GM19372 (cell line): ENCODE measurements around the gene TRIM44.
A peak's percentile ranks its signal among the peaks of the same experiment; 100 is the strongest.
"Not testable (repeated sequence)": the region's sequence is repeated elsewhere in the genome, so short reads cannot be mapped to it uniquely, and the experiment has no call there.

Source experiments
- ATAC-seq: cut with Tn5 transposase; IDR thresholded peaks from one replicate; pipeline ENCODE4 v1.9.1; 2021; ENCODE audit warnings: mild to moderate bottlenecking, low read depth, moderate library complexity; ENCODE audit not compliant: unreplicated experiment

The TRIM44 gene

DNA sequence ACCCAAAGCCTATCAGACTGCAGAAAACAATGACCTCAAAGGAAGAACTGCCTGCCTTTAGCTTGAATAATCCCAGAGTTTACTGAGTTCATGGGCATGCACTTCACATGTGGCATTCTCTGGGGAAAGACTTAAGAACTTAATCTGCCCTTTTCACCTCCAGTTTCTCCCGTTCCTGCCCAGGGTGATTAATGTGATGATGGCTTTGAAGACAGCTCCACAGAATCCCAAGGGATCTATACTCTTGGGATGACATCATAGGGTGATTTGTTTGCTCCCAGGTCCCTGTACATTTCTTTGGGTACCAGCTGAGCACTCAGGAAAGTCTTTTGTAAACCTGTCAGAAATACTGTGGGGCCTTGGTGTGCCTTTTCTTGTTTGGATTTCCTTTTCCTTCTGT is 30.3 kb upstream of the TRIM44 start:
- no peak for ATAC-seq

DNA sequence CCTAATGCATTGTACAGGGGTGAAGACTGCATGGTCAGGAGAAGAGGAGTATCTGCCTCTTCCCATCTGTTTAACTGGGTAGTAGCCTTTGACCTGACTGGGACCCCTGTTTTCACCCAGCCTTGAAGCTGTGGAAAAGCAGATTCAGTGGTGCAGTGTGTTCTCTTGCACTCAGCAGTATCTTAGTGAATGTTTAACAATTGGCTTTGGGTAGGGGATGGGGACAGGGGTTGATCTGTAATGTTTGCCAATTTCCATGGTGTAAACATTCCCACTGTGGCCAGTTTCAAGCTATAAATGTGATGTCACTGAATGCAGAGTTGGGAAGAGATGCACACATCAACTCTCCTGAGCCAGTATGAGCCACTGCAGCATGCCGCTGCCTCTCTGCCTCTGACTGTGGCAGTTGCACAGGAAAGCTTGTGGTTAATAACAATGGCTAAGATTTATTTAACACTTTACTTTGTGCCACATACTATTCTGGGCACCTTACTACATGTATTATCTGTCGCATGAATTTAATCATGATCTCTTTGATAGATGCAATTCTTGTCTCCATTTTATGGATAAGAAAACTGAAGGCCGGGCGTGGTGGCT is 28.6 kb upstream of the TRIM44 start:
- no peak for ATAC-seq

DNA sequence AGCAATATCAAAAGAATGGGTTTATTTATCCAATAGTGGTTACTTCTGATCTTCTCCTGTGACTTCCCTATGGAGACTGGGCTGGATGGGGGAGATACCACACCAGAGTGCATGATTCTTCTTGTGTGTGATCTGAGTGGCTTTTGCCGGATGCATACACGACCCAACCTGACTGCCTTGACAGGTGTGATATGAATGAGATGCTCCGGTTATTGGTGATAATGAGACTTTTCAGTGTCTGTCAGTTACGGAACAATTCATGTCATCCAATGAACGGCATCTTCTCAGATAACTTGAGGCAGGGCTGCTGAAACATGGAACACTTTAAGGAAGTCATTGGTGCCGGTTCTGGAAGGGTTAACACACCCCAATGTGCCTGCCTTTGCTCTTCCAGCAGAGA is 26.6 kb upstream of the TRIM44 start:
- ATAC-seq: no peak

DNA sequence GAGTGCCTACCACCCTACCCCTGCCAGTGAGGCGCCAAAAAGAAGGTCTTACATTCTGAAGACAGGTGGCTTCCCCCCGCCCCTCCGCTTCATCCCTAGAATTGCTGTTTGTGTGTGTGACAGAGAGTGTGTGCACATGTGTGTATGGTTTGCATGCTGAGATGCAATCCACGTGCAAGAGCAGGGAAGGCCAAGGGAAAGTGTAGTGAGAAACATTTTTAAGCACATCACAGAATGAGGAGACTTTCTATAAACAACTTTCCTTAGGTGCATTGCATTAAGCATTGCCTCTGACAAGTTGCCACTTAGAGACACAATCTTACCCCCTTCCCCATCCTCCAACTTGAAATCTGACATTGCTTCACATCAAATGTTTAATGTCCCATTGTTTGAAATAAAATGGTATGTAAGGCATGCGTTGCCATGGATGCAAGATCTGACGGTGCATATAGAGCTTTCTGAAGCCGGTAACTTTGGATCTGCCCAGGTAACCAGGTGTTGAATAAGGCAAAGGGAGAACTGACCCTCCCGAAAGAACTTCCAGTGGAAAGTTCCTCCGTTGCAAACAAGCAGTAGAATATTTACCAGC is 22.9 kb upstream of the TRIM44 start:
- ATAC-seq: no peak

DNA sequence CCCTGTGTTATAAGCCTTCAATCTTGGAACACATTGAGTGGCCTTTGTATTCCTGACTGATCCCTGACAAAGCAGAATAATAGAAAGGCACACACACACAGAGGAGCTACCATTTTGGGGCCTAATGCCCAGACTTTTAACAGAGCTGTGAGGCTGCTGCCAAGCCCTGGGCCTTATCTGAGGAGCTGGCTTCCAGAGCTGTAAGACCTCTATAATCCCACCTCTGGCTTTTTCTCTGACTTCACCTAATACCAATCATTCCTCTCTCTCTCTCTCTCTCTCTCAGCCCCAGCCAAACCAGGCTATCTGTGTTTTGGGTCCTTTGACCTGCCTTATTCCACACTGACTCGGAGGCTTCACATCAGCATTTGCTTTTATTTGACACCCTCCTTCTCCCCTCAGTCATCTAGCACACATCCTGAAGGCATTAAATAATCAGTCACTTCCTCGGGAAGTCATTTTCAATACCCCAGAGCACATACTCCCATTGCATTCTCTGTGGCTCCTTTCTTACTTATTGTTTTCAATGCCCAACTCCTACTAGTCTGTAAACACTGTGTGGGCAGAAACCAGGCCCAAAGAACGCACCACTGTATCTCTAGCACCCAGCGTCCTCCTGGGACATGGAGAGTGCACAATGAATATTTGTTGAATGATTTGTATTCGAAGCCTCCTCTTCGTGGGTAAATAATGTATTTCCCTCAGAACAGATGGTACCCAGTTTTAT is 21.2 kb upstream of the TRIM44 start:
- ATAC-seq: no peak

DNA sequence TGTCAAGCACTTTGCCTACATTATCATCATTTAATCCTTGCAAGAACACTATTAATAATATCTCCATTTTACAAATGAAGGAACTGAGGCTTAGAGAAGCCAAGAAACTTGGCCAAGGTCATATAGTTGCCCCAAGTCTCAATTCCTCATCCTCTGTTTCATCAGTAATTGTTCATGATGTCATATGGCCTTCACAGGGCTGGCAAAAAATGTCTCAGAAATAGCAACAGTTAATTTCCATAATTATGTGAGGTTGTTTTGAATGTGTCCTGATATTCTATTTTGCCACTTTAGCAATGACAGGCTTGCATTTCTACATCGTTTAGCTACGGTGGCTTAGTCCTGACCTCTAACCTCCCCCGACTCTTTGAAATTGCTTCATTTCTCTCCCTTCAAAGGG is 20.6 kb upstream of the TRIM44 start:
- no peak for ATAC-seq

DNA sequence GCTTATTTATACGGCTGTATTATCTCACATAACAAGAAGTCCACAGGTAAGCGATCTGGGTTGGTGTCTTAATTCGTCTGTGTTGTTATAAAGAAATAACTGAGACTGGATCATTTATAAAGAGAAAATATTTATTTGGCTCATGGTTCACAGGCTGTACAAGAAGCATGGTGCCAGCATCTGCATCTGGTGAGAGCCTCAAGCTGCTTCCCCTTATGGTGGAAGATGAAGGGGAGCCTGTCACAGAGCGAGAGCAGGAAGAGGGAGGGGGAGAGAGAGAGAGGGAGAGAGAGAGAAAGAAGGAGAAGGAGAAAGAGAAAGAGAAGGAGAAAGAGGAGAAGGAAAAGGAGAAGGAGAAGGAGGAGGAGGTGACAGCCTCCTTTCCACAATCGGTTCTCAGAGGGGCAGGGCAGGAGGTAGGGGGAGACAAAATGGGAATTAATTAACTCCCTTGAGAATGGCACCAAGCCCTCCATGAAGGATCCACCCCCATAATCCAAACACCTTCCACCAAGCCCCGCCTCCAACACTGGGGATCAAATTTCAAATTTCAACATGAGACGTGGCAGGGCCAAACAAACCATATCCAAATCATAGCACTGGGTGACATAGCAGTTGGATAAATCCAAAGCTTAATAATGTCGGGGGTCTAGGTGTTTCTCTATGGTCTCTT is 15.0 kb upstream of the TRIM44 start:
- no peak for ATAC-seq

DNA sequence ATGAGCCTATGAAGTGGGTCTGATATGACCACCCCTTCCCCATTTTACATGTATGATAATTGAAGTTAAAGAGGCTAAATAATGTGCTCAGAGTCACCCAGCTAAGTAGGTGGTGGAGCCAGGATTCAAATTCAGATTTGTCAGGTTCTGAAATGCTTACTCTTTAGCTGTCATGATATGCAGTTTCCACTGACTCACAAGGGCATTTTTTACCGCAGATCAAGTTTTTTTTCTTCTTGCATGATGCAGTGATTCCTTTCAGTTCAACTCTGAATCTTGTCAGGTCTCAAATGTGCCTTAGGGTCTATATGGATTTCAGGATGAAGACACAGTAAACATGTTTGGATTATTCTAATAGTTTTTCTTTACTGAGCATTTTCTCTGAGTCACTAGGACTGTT is 12.6 kb upstream of the TRIM44 start:
- ATAC-seq: no peak

DNA sequence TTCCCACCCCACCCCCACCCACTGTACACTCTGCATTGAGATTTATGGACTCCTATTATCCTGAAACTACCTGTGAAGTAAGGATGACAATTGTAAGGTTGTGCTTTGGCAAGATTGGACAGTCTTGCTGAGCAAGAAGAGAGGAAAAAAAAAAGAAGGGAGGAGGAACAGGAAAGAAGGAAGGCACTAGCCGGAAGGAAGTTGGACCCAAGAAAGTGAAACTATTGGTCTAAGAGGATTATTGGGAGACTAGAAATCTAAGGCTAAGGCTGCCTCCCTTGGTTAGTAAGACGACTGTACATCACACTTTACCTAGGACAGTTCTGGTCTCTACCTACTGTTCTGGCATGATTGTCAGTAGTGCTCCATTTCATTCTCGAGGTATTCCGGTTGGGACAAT is 12.1 kb upstream of the TRIM44 start:
- ATAC-seq: no peak

DNA sequence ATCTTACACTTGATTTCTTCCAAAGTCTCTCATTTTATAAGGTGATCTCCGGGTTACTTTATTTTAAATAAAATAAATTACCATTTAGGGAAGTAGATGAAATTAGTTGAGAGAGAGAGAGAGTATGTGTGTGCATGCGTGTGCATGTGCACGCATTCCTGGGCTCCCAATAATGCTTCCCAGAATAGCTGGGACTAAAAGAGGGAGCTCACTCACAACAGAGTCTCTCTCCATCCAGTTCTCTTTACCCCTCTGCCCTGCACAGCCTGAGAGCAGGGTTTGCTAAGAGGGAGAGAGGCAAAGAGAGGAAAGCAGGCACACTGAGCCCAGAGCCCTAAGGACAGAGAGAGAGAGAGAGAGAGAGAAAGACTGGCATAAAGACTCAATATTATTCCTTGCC is 11.3 kb upstream of the TRIM44 start:
- ATAC-seq: no peak

DNA sequence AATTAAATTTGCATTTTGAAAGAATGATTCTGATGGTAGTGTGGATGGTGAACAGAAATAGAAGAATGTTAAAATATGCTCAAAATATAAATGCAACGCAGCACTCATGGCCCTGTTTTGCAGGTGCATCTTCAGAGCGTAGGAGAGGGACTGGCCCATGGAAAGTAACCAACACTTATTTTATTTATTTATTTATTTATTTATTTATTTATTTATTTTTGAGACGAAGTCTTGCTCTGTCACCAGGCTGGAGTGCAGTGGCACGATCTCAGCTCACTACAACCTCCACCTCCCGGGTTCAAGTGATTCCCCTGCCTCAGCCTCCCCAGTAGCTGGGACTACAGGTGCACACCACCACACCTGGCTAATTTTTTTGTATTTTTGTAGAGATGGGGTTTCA is 9.8 kb upstream of the TRIM44 start:
- ATAC-seq: not testable (repeated sequence)

DNA sequence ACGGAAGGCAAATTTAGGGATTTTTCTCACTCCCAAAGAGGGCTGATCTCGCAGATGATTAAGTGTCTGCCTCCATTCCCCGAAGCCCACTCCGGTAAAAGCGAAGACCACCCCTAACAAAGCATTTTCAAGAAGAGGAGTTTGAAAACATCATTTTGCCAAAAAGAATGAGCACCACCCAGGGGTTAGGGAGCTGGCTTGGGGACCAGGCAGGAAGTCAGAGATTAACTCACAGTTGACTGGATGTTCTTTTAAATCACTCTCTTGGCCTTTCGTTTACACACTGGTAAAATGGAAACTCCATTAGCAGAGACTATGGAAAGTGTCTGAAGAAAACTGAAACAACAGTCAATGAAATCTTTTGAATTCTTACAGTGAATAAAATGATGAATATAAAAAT is 7.9 kb upstream of the TRIM44 start:
- ATAC-seq: no peak

DNA sequence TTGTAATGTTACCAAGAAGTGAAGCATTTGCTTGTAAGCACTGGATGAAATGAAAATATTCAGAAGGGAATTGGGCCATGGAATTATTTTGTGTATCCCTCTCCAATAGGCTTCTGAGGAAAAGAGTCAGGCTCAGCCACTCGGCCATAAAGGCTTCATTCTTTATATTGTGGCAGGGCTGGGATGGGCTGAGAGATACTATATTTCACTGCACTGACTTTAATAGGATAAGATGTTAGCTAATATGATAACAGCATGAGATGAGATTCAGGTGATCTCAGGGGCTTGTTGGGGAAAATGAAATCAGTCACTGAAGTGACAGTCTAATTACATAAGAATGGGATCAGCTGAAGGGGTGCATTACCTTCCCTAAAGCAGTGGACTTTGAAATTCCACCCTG is 7.3 kb upstream of the TRIM44 start:
- no peak for ATAC-seq

DNA sequence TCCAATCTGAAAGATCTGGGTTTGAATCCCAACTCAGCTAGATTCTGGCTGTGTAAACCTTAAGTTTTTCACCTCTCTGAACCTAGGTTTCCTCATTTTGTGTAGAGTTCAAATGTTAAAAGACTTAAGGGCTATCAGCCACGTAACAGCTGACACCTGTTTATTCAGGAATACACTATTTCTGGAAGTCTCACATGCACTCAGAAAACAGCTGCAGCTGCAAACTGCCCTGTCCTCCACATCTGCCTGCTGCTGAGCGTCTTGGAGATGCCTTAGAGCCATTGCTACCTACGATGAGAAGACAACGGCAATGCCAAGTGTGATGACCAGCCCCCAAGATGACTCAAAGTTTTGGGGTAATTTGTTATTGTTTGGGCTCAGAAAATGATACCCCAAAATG is 6.7 kb upstream of the TRIM44 start:
- no peak for ATAC-seq

DNA sequence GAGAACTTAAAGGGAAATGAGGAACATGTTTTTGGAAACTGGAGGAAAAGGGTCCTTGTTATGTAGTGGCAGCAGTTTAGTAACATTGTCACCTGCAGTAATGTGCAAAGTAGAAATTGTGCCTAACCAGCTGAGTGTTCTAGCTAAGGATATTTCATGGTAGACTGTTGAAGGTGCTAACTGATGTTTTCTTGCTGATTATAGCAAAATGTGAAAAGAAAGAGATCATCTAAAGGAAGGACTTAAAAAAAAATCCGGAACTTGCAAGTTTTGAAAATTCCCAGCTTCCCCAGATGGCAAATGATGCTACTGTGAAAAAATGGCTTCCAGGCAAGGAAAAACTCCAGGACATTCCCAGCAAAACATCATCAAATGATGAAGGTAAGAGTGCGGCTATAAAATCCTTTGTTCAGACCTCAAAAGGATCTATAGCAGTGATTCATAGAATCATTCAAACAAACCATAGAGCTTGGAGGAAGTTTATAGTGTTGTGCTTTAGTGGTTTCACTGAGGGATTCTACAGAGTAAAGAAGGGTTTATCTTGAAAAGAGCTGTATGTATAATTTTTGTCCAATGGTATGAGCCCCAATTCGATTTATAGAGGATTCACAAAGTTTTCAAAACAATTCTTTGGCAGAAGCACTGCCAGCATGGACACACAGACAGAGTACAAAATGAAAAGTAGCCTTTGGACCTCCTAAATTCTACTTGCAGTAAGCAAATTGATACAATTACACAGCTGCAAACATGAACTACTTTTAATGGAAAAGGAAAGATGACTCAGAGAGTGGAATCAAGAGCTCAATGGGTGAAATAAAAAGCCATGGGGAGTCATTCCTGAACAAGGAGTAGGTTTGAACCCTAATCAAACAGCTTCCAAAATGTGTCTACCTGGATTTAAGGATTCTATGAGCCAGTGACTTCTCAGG is 4.3 kb upstream of the TRIM44 start:
- no peak for ATAC-seq

DNA sequence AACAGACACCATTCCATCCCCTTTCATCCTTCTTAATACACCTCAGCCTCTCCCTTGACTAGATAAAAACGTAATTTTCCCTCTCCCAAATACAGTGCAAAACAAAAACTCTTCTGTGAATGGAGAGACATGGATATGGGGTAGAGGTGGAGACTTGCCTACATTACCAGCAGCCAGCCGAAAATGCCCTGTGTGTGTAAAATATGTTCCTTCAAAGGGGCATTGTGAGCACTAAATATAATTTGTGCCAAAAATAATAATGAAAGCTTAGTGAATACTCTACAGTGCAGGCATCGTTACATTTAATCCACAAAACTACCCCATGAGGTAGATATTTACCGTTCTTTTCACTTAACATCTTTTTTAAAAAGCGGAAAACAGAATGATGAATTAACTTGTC is 1.0 kb upstream of the TRIM44 start:
- no peak for ATAC-seq

DNA sequence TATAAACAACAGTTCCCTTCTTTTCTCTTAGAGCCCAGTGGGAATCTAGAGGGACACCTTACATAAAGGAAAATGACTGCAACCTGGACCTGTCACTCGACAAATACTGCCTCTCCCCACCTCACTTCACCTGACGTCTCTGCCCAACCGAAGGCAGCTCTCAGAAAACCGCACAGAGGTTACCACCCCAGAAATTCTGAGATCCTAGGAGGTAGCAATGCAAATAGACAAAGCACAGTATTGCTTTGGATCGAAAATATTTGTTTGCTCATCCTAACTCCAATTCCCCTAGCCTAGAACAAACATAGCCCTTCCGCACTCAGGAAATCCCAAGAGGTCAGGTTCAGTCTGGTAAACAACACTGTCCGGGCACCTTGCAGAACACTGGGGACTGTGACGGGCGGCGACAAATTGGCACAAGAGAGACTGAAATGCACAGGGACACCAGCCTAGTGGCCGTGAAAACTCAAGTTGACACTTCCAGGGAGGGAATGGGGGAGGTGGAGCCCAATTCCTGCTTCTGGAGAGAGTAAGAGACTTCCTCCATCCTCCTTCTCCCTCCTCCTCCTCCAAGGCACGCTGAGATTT is 420 bp upstream of the TRIM44 start:
- ATAC-seq: peak; percentile 37

DNA sequence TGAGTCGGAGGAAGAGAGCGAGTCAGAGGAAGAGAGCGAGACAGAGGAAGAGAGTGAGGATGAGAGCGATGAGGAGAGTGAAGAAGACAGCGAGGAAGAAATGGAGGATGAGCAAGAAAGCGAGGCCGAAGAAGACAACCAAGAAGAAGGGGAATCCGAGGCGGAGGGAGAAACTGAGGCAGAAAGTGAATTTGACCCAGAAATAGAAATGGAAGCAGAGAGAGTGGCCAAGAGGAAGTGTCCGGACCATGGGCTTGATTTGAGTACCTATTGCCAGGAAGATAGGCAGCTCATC is 780 bp downstream of the TRIM44 start:
- no peak for ATAC-seq

DNA sequence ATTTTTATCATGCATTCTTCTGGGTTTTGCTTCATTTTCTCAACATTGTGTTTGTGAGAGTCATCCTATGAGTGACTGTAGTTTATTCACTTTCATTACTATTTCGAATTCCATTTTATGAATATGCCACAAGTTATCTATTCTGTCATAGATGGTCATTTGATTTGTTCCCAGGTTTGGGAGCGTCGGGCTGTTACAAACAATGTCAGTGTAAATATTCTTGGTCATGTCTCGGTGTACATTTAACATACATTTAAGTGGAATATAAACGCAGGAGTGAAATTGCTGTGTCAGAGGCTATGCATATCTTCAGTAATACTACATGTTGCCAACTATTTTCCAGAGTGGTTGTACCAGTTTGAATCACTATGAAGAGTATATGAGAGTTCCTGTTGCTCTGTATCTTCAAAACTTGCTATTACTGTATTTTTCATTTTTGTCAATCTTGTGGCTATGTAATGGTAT is 2.4 kb downstream of the TRIM44 start:
- no peak for ATAC-seq

DNA sequence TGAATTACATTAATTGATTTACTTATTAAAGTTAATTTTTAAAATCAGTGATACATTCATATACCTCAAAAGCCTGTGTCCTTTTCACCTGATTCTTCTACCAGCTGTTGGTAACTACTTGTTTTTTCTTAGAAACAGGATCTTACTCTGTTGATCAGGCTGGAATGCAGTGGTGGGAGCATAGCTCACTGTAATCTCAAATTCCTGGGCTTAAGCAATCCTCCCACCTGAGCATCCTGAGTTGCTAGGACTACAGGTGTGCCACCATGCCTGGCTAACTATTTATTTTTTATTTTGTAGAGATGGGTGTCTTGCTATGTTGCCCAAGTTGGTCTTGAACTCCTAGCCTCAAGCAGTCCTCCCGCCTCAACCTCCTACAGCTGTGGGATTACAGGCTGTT is 4.7 kb downstream of the TRIM44 start:
- ATAC-seq: no peak
